Activated CD4-positive, alpha-beta T cell treated with anti-CD3 and anti-CD28 coated beads for 48 hours (primary cell): ENCODE results near the gene SLC7A11.

Source experiments
- DNase-seq: peaks from one replicate; pipeline ENCODE4 v3.0.0-alpha.2; 2020

The SLC7A11 gene

DNA sequence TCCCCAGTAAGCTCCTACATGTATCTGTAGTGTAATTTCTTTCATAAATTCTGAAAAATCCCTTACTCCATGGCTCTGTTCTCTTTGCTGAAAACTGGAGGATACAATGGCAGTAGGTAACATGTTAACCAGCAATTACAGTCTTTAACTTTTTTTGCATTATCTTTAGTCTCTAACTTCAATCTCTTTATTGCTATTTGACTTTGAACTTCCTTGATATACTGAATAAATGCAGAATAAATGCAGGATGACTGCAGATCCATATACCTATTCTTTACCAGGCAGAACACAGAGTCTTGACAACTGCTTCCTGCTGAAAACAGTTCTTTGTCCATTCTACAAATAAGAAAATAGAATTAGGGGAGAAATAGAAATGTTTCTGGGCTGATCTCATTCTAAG, 101.3 kb downstream of the SLC7A11 start:
- DNase-seq, result no peak

DNA sequence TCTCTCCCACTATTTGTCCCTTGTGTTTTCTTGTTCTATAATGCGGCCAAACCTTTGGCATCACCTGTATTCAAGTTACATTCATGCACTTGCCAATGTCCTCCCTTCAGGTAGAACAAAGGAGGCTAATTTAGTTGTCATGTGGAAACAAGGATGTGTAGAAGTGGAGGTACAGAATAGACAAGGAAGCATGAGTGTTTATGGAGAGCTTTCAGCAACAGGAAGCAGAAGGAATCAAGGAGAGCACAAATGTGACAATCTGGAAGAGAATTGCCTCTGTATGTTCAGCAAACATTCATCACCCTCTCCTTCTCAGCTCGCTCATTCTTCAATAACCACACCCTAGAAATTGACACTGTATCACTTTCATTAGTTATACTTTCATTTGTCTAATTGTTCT, 103.4 kb downstream of the SLC7A11 start:
- no peak for DNase-seq

DNA sequence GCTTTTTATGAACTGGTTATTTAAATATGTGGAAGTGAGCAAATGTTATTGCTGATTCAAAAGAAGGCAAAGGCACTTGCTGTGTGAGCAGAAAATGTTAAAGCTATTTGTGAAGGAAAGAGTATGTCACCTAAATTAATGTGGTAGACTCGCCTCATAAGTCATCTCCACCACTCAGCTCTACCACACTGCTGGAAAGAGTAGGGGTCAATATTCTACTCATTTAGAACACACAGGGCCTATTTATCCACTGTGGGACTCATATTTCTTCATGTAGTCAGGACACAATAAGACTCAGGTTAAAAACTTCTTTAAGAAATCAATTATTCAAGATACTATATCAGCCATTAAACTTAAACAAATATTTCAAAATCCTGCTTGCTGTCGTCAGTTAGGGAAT, 106.5 kb downstream of the SLC7A11 start:
- no peak for DNase-seq

DNA sequence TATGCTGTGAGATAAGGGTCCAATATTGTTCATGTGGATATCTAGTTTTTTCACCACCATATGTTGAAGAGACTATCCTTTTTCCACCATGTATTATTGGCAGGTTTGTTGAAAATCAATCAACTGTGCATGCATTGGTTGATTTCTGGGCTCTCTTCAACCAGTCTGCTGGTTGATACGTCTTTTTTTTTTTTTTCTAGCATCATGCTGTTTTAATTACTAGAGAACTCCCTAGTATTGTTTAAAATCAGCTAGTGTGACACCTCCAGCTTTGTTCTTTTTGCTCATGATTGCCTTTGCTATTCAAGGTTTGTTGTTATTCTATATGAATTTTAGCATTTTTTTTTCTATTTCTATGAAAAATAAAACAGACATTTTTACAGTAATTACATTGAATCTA, 123.9 kb downstream of the SLC7A11 start:
- DNase-seq, result no peak

DNA sequence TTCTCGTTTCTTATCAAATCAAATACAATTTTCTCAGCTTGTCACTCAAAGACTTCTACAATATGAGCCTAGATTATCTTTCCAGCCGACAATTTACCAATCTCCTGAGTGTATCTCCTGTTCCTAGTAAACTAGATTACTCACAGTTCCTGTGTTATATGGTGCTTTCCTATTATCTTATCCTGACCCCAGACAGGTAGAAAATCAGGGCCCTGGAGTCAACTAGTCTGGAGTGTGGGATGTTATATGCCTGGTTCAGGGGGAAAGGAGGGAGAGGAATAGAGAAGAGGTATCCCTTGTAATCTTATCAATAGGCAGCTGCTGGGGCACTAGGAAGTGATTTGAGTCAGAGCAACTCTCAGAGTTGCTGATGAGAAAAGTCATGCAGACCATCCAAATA, 127.1 kb downstream of the SLC7A11 start:
- no peak for DNase-seq

DNA sequence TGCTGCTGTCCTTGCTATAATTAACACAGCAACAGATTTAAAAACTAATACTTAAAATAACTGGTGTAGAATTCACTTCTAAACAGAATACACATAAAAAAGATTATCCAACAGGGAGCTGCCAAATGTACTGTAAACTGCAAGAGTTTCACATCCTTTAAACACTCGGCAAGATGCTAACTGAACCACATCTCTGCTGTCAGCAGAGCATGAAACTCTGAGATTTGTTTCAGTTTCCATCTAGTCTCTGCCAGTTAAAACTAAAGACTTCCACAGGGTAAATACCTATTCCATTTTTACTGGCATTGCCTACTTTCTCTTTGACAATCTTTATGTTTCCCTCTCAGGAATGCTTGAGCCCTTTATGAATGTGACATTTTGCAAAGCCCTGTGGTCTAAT, 127.7 kb downstream of the SLC7A11 start:
- no peak for DNase-seq
